OCI-LY7 (cell line): Measurements from ENCODE around the gene PRKACG. TPM values are rescaled to one million over a fixed set of nuclear protein-coding genes. Genes with fewer than 3 reads are reported as not detected.

ENCODE experiments used
- BruUV-seq: library from RNA; stranded (reverse); fragments of 400-500 nt; replicated peaks from 2 replicates; lab custom pipeline; 2021; lab: Mats Ljungman, UMichigan
- CTCF ChIA-PET: fragments of 300-600 bp; sonication (Branson Sonifier 250); formaldehyde crosslinking; loops from one replicate; lab custom pipeline; 2022; ENCODE audit warnings: antibody characterized with exemption; ENCODE audit not compliant: unreplicated experiment; lab: Charles Lee
- POLR2A ChIA-PET: fragments of 300-600 bp; sonication (Branson Sonifier 250); formaldehyde crosslinking; loops from one replicate; lab custom pipeline; 2022; ENCODE audit warnings: antibody characterized with exemption; lab: Charles Lee
- DNase-seq: peaks from one replicate; pipeline ENCODE4 v3.0.0-alpha.2; 2015; ENCODE audit warnings: low spot score
- H2AFZ ChIP-seq: fragments of 200-600 bp; sonication (generic), shearing (Covaris generic); 2 replicates; pipeline ENCODE4 v1.6.1; 2014; ENCODE audit warnings: mild to moderate bottlenecking, antibody characterized with exemption, low read length, moderate library complexity
- H3K27ac ChIP-seq: fragments of 200-600 bp; sonication (generic); 2 replicates; pipeline ENCODE4 v1.5.1; 2014; ENCODE audit warnings: mixed run types, low read depth, mild to moderate bottlenecking, moderate library complexity, low read length, inconsistent platforms; ENCODE audit not compliant: poor library complexity, severe bottlenecking
- H3K36me3 ChIP-seq: fragments of 200-600 bp; sonication (generic); 2 replicates; pipeline ENCODE4 v1.6.1; 2014; ENCODE audit warnings: mild to moderate bottlenecking, antibody characterized with exemption, low read length, moderate library complexity, mixed read lengths; ENCODE audit not compliant: insufficient read depth
- H3K4me1 ChIP-seq: fragments of 200-600 bp; sonication (generic); 2 replicates; pipeline ENCODE4 v1.5.1; 2014; ENCODE audit warnings: mild to moderate bottlenecking, low read length; ENCODE audit not compliant: insufficient read depth, poor library complexity, severe bottlenecking
- H3K4me2 ChIP-seq: fragments of 200-600 bp; sonication (generic); 2 replicates; pipeline ENCODE4 v1.6.1; 2014; ENCODE audit warnings: mild to moderate bottlenecking, low read length
- H3K4me3 ChIP-seq: fragments of 200-600 bp; sonication (generic); 2 replicates; pipeline ENCODE4 v1.5.1; 2014; ENCODE audit warnings: mild to moderate bottlenecking, low read depth, low read length; ENCODE audit not compliant: poor library complexity, severe bottlenecking
- H3K79me2 ChIP-seq: fragments of 200-600 bp; sonication (generic); 2 replicates; pipeline ENCODE4 v1.6.1; 2016; ENCODE audit warnings: low read depth, mild to moderate bottlenecking, low read length, moderate library complexity, mixed read lengths; ENCODE audit not compliant: insufficient read depth
- H3K9me2 ChIP-seq: fragments of 200-600 bp; sonication (generic); 2 replicates; pipeline ENCODE4 v1.6.1; 2016; ENCODE audit warnings: mild to moderate bottlenecking, low read length, mixed read lengths; ENCODE audit not compliant: insufficient read depth
- H3K9me3 ChIP-seq: fragments of 200-600 bp; sonication (generic); 2 replicates; pipeline ENCODE4 v1.6.1; 2014; ENCODE audit warnings: mild to moderate bottlenecking, mixed run types, low read length, mixed read lengths
- H4K20me1 ChIP-seq: fragments of 200-600 bp; sonication (generic); 2 replicates; pipeline ENCODE4 v1.6.1; 2014; ENCODE audit warnings: mild to moderate bottlenecking, antibody characterized with exemption, low read length, moderate library complexity, mixed read lengths; ENCODE audit not compliant: insufficient read depth
- EZH2phosphoT487 ChIP-seq: fragments of 200-600 bp; sonication (generic); IDR thresholded peaks from 2 replicates; pipeline ENCODE4 v1.6.1; 2018; ENCODE audit warnings: low read depth, borderline replicate concordance, mild to moderate bottlenecking, mixed run types, antibody characterized with exemption, low read length, moderate library complexity, mixed read lengths
- intact Hi-C: fragments of 100-400 bp; cut with micrococcal nuclease; formaldehyde crosslinking; loops from one replicate; pipeline ENCODE4 v1.10.0; 2022; ENCODE audit not compliant: unreplicated experiment
- total RNA-seq, 2 experiments: library from RNA; depleted of rRNA in 1 of 2; stranded (reverse); fragments of >200 nt in 1 of 2; shearing (Covaris generic) in 1 of 2; gene quantifications; 2 replicates each; pipeline ENCODE4 v1.2.3, GENCODE V29; 2014 to 2022
- TF ChIP-seq, protein P1 (sequence below): fragments of 200-600 bp; sonication (generic); conservative IDR thresholded peaks from 2 replicates; pipeline ENCODE4 v1.5.1; 2014; ENCODE audit warnings: mild to moderate bottlenecking, antibody characterized with exemption, low read length, moderate library complexity, mixed read lengths

The PRKACG gene
- total RNA-seq, 2 experiments from 2014 or later = not detected

- ChIA-PET POLR2A (interaction anchor here (0.6 to 1.0 kb wide), 2 partner anchors 112 to 255 kb away, joined by 4 to 5 read pairs; no protein-coding TSS in a partner anchor), CTCF (no interaction called here)
- TF ChIP-seq, protein P1, sequence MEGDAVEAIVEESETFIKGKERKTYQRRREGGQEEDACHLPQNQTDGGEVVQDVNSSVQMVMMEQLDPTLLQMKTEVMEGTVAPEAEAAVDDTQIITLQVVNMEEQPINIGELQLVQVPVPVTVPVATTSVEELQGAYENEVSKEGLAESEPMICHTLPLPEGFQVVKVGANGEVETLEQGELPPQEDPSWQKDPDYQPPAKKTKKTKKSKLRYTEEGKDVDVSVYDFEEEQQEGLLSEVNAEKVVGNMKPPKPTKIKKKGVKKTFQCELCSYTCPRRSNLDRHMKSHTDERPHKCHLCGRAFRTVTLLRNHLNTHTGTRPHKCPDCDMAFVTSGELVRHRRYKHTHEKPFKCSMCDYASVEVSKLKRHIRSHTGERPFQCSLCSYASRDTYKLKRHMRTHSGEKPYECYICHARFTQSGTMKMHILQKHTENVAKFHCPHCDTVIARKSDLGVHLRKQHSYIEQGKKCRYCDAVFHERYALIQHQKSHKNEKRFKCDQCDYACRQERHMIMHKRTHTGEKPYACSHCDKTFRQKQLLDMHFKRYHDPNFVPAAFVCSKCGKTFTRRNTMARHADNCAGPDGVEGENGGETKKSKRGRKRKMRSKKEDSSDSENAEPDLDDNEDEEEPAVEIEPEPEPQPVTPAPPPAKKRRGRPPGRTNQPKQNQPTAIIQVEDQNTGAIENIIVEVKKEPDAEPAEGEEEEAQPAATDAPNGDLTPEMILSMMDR = no peak
- TF ChIP-seq EZH2phosphoT487 = no peak
- Histone ChIP-seq H3K4me2 (peak overlapping the region; percentile 89), H4K20me1 (no peaks in the 10 kb centered on the region), H3K9me2 (no peaks in the 10 kb centered on the region), H3K9me3 (no peaks in the 10 kb centered on the region), H2AFZ (peak overlapping the region; percentile 77; the same call in 1 of the 2 replicates), H3K4me3 (peak overlapping the region; percentile 83), H3K27ac (peak overlapping the region; percentile 57), H3K36me3 (peaks cover 3% of the 10 kb centered on the region; the same call in 1 of the 2 replicates), H3K4me1 (no peaks in the 10 kb centered on the region), H3K79me2 (peaks cover 31% of the 10 kb centered on the region)
- BruUV-seq = no TSS peak
- peak; percentile 19 for DNase-seq
- intact Hi-C loops = loop anchor here (5.0 kb wide), 1 partner anchor 156 kb away; no protein-coding TSS in a partner anchor
These were observed 22.9 kb upstream of the PRKACG start for GRCh38 chr9:69036799-69037198.

DNA sequence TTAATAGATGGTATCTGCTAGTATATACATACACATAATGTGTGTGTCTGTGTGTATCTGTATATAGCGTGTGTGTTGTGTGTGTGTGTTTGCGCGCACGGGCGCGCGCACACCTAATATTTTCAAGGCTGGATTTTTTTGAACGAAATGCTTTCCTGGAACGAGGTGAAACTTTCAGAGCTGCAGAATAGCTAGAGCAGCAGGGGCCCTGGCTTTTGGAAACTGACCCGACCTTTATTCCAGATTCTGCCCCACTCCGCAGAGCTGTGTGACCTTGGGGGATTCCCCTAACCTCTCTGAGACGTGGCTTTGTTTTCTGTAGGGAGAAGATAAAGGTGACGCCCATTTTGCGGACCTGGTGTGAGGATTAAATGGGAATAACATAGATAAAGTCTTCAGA is 22.4 kb upstream of the PRKACG start:
- H3K4me2 ChIP-seq = peak overlapping the region; percentile 89
- no peaks in the 10 kb centered on the region for H3K9me2 ChIP-seq
- no peaks in the 10 kb centered on the region for H4K20me1 ChIP-seq
- peaks cover 3% of the 10 kb centered on the region; the same call in 1 of the 2 replicates for H3K36me3 ChIP-seq
- H3K4me3 ChIP-seq = peak overlapping the region; percentile 83
- no peaks in the 10 kb centered on the region for H3K4me1 ChIP-seq
- no peaks in the 10 kb centered on the region for H3K9me3 ChIP-seq
- TSS peak; percentile 78 for BruUV-seq
- TF ChIP-seq, protein P1 = no peak
- no peak for TF ChIP-seq EZH2phosphoT487
- POLR2A ChIA-PET = interaction anchor here (0.6 to 1.3 kb wide), 3 partner anchors 112 to 254 kb away, joined by 3 to 5 read pairs (median 4); no protein-coding TSS in a partner anchor
- H3K27ac ChIP-seq = peak overlapping the region; percentile 57
- CTCF ChIA-PET = interaction anchor here (1.6 kb wide), 1 partner anchor 12 kb away, joined by 5 read pairs; no protein-coding TSS in a partner anchor
- peak overlapping the region; percentile 77; the same call in 1 of the 2 replicates for H2AFZ ChIP-seq
- peaks cover 31% of the 10 kb centered on the region for H3K79me2 ChIP-seq
- intact Hi-C loops = loop anchor here (5.0 kb wide), 1 partner anchor 156 kb away; no protein-coding TSS in a partner anchor
- DNase-seq = peak; percentile 34
